K562 (cell line): ENCODE results near the gene UBXN11. TPM values are rescaled to one million over a fixed set of nuclear protein-coding genes. Genes with fewer than 3 reads are reported as not detected.

Experiments used
- BCOR ChIP-seq: fragments of 450-650 bp; IDR thresholded peaks from 2 replicates; pipeline ENCODE4 v1.6.1; 2016
- GATAD2B ChIP-seq: fragments of 450-650 bp; IDR thresholded peaks from 2 replicates; pipeline ENCODE4 v1.6.1; 2017; ENCODE audit warnings: mild to moderate bottlenecking, borderline replicate concordance
- KLF6 ChIP-seq: fragments of 250-450 bp; sonication (Bioruptor Pico); IDR thresholded peaks from 2 replicates; pipeline ENCODE4 v1.4.0; 2020; ENCODE audit warnings: mild to moderate bottlenecking, moderate library complexity, borderline replicate concordance
- MBD1 ChIP-seq: fragments of 250-450 bp; sonication (Bioruptor Pico); IDR thresholded peaks from 2 replicates; pipeline ENCODE4 v1.8.0; 2022; ENCODE audit warnings: inconsistent platforms
- PCBP2 ChIP-seq: fragments of 200-400 bp; formaldehyde crosslinking; IDR thresholded peaks from 2 replicates; pipeline ENCODE4 v1.6.1; 2018; ENCODE audit warnings: low read length, low read depth, mild to moderate bottlenecking, moderate library complexity; ENCODE audit not compliant: poor library complexity, severe bottlenecking
- SMARCE1 ChIP-seq: fragments of 450-650 bp; IDR thresholded peaks from 2 replicates; pipeline ENCODE4 v1.7.1; 2016; ENCODE audit warnings: mild to moderate bottlenecking
- SRSF3 ChIP-seq: fragments of 200-400 bp; formaldehyde crosslinking; IDR thresholded peaks from 2 replicates; pipeline ENCODE4 v1.6.1; 2016; ENCODE audit warnings: mild to moderate bottlenecking, low read length, moderate library complexity; ENCODE audit not compliant: insufficient read depth
- STAG1 ChIP-seq: sonication (generic); formaldehyde crosslinking; IDR thresholded peaks from 2 replicates; pipeline ENCODE4 v1.5.0; 2020; ENCODE audit warnings: missing genetic modification reagents, borderline replicate concordance
- TCF7L2 ChIP-seq: fragments of 150-350 bp; IDR thresholded peaks from 2 replicates; pipeline ENCODE4 v1.6.1; 2016; ENCODE audit warnings: low read depth, mild to moderate bottlenecking, low read length, moderate library complexity
- TCFL5 ChIP-seq: fragments of 250-450 bp; sonication (Bioruptor Pico); conservative IDR thresholded peaks from 2 replicates; pipeline ENCODE4 v1.6.1; 2021; ENCODE audit warnings: mild to moderate bottlenecking, moderate library complexity, matching md5 sums
- ZBTB1 ChIP-seq: sonication (generic); formaldehyde crosslinking; IDR thresholded peaks from 2 replicates; pipeline ENCODE4 v1.8.1; 2023; ENCODE audit warnings: missing genetic modification reagents, low read depth, mild to moderate bottlenecking, borderline replicate concordance
- ZBTB33 ChIP-seq: sonication (generic); formaldehyde crosslinking; IDR thresholded peaks from 2 replicates; pipeline ENCODE4 v1.8.1; 2023; ENCODE audit warnings: mild to moderate bottlenecking, missing genetic modification reagents
- ZKSCAN1 ChIP-seq: fragments of 150-350 bp; IDR thresholded peaks from 2 replicates; pipeline ENCODE4 v1.6.1; 2016; ENCODE audit warnings: low read depth, low read length
- ZMIZ1 ChIP-seq, 2 experiments: fragments of 150-350 bp in 1 of 2; IDR thresholded peaks; 2 replicates each; pipeline ENCODE4 v1.6.1; 2012 to 2016; ENCODE audit warnings: low read depth in 2 of 2, low read length in 2 of 2, mild to moderate bottlenecking in 1 of 2, moderate library complexity in 1 of 2
- ZNF224 ChIP-seq: sonication (generic); formaldehyde crosslinking; IDR thresholded peaks from 2 replicates; pipeline ENCODE4 v1.8.0; 2022; ENCODE audit warnings: mild to moderate bottlenecking, missing genetic modification reagents
- polyA plus RNA-seq, 8 experiments: library from polyadenylated mRNA; depleted of rRNA in 4 of 8; stranded (reverse) in 5 of 8; unstranded in 3 of 8; fragments of >200 nt; fragmentation: Nextera tagmentation in 2 of 8; fragmentation: Illumina TruSeq in 1 of 8; extraction: Ambion mirVana in 2 of 8; extraction: Trizol in 1 of 8; gene quantifications; 2 replicates each; pipeline versions ENCODE4 v1.2.1 to v1.2.3, GENCODE V29; 2011 to 2014; ENCODE audit warnings: inconsistent platforms in 1 of 8, missing spikeins in 1 of 8
- total RNA-seq, 7 experiments: library from RNA; depleted of rRNA in 6 of 7; stranded (reverse); fragments of >200 nt in 6 of 7; fragmentation: Illumina TruSeq in 2 of 7; extraction: Trizol in 2 of 7; gene quantifications; 2 replicates each; pipeline versions ENCODE4 v1.2.1 to v1.2.3, GENCODE V29; 2011 to 2021; ENCODE audit warnings: low replicate concordance in 1 of 7
- TF ChIP-seq, protein P1 (sequence below): fragments of 250-450 bp; sonication (Bioruptor Pico); IDR thresholded peaks from 2 replicates; pipeline ENCODE4 v1.5.0; 2020; ENCODE audit warnings: mild to moderate bottlenecking, borderline replicate concordance

The UBXN11 gene
- total and polyA plus RNA-seq, 9 of the 15 experiments (the other 6 are each of a cell fraction or from before 2014, with no cell fraction given) = 0.48 to 34.3 (median 11.3) TPM

GRCh38 chr1:26336477-26337205 lies 30.2 kb upstream of the UBXN11 start (continued):
- peak; percentile 94 for TF ChIP-seq ZBTB33 (CRISPR knock-in tag)
- peak; percentile 79 for TF ChIP-seq ZBTB1 (CRISPR knock-in tag)
- TF ChIP-seq MBD1 (CRISPR knock-in tag) = peak; percentile 95
- TF ChIP-seq GATAD2B = no peak; the same call in 1 of the 2 replicates
- no peak for TF ChIP-seq PCBP2
- no peak for TF ChIP-seq TCF7L2
- peak; percentile 96 for TF ChIP-seq ZNF224
- 0 out of 2 replicates have a peak, but pooled peaks have one; percentile 13 for TF ChIP-seq ZKSCAN1
- TF ChIP-seq, protein P1, sequence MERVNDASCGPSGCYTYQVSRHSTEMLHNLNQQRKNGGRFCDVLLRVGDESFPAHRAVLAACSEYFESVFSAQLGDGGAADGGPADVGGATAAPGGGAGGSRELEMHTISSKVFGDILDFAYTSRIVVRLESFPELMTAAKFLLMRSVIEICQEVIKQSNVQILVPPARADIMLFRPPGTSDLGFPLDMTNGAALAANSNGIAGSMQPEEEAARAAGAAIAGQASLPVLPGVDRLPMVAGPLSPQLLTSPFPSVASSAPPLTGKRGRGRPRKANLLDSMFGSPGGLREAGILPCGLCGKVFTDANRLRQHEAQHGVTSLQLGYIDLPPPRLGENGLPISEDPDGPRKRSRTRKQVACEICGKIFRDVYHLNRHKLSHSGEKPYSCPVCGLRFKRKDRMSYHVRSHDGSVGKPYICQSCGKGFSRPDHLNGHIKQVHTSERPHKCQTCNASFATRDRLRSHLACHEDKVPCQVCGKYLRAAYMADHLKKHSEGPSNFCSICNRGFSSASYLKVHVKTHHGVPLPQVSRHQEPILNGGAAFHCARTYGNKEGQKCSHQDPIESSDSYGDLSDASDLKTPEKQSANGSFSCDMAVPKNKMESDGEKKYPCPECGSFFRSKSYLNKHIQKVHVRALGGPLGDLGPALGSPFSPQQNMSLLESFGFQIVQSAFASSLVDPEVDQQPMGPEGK = peak; percentile 76
- no peak; the same call in 1 of the 2 replicates for TF ChIP-seq SRSF3
- TF ChIP-seq TCFL5 (CRISPR knock-in tag) = peak; percentile 87
- TF ChIP-seq SMARCE1 = peak; percentile 29; the same call in 1 of the 2 replicates
- TF ChIP-seq STAG1 (CRISPR knock-in tag) = peak; percentile 64; the same call in 1 of the 2 replicates
- TF ChIP-seq BCOR = no peak; the same call in 1 of the 2 replicates
- peak; percentile 97 for TF ChIP-seq KLF6
- TF ChIP-seq ZMIZ1 (IDR thresholded peaks at IDR 0.05; ENCODE audit: low read depth in 2 of 2, low read length in 2 of 2) = no peak
